Small intestine (tissue), 7 donors: ENCODE measurements around the gene SLCO4A1. TPM values are rescaled to one million over a fixed set of nuclear protein-coding genes. Genes with fewer than 3 reads are reported as not detected.

Experiments
- DNase-seq, 2 donors: peaks; one replicate each; pipeline versions ENCODE4 v3.0.0 to v3.0.0-alpha.2; 2013
- FAIRE-seq: peaks from 2 replicates; lab custom pipeline; 2012; peaks lifted over from hg19 to GRCh38; lab: Jason Lieb, UNC
- H3K27ac ChIP-seq, 3 donors: one replicate each; pipeline ENCODE4 v1.5.1; 2013; ENCODE audit warnings: low read length in 2 of 3, mild to moderate bottlenecking in 2 of 3, control low read depth in 1 of 3, inconsistent platforms in 1 of 3, low read depth in 1 of 3, moderate library complexity in 1 of 3
- H3K27me3 ChIP-seq, 3 donors: one replicate each; pipeline ENCODE4 v1.6.1; 2013; ENCODE audit warnings: low read length in 3 of 3, inconsistent platforms in 1 of 3; ENCODE audit not compliant: control insufficient read depth in 3 of 3, insufficient read depth in 3 of 3
- H3K36me3 ChIP-seq, 3 donors: one replicate each; pipeline ENCODE4 v1.6.1; 2013; ENCODE audit warnings: low read length in 3 of 3, inconsistent platforms in 1 of 3, low read depth in 1 of 3, mild to moderate bottlenecking in 1 of 3, moderate library complexity in 1 of 3; ENCODE audit not compliant: control insufficient read depth in 3 of 3, insufficient read depth in 2 of 3
- H3K4me1 ChIP-seq, 3 donors: one replicate each; pipeline ENCODE4 v1.6.1; 2013; ENCODE audit warnings: low read length in 2 of 3, inconsistent platforms in 1 of 3, low read depth in 1 of 3, mild to moderate bottlenecking in 1 of 3, moderate library complexity in 1 of 3; ENCODE audit not compliant: control insufficient read depth in 3 of 3, insufficient read depth in 2 of 3
- H3K4me3 ChIP-seq, 3 donors: one replicate each; pipeline ENCODE4 v1.5.1; 2013; ENCODE audit warnings: low read length in 3 of 3, control low read depth in 1 of 3, inconsistent platforms in 1 of 3, low read depth in 1 of 3, mild to moderate bottlenecking in 1 of 3, moderate library complexity in 1 of 3
- H3K9me3 ChIP-seq, 2 donors: one replicate each; pipeline ENCODE4 v1.6.1; 2013; ENCODE audit warnings: low read depth in 1 of 2, low read length in 1 of 2; ENCODE audit not compliant: control insufficient read depth in 2 of 2, insufficient read depth in 1 of 2
- WGBS, 3 donors: extraction: QIAGEN DNeasy Blood & Tissue Kit; methylation state at CpG; one replicate each; pipeline ENCODE4 v1.1.7; 2013; 5-methylcytosine and 5-hydroxymethylcytosine counted together
- polyA plus RNA-seq, 4 donors: library from polyadenylated mRNA; stranded (reverse) in 3 of 4; unstranded in 1 of 4; fragments of 200-250 nt in 3 of 4; fragments of 120-200 nt in 1 of 4; gene quantifications; one replicate each; pipeline versions ENCODE4 v1.2.1 to v1.2.3, GENCODE V29; 2013
- donor health status: healthy with polysubstance abuse.
- donor health status: control.
- donor health status: control.
- donor health status: Bipolar disorder and iron deficiency.
- donor health status: healthy.

The SLCO4A1 gene
- polyA plus RNA-seq, 4 donors, result 0.58 to 22.4 (median 3.5) TPM

DNA sequence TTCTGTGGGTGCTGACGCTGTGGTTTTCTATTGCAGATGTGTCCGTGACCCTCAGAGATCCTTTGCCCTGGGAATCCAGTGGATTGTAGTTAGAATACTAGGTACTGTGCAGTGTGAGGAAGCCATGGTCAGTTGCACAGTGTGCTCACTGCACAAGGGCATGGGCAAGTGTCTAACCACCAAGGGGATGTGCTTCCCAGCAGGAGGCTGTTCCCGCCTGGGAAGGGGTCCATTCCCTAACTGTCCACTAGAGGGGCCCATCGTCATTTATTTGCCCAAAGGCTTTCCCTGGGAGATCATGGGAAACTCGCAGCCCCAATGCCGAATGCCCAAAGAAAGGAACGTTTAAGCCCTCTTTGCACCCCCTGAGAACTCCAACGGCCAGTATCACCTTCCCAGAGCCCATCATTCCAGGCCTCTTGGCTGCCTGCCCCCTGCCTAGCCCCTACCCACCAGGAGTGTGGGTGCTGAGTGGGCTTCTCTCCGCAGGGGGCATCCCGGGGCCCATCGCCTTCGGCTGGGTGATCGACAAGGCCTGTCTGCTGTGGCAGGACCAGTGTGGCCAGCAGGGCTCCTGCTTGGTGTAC lies 26.2 kb downstream of the SLCO4A1 start:
- FAIRE-seq, result no peak
- H3K4me3 ChIP-seq, result no peak overlapping the region
- H3K27ac ChIP-seq, result no peak overlapping the region
- peak; percentile 74 to 79 for DNase-seq
- peaks cover 0 to 14% (median 5%) of the 10 kb centered on the region in 3 donors for H3K4me1 ChIP-seq
- H3K27me3 ChIP-seq, result no peaks in the 10 kb centered on the region
- no peaks in the 10 kb centered on the region for H3K9me3 ChIP-seq
- H3K36me3 ChIP-seq, result no peaks in the 10 kb centered on the region
- 56 to 61% (median 58%) methylated on average over 13 of the region's 13 CpGs for WGBS, 3 donors

DNA sequence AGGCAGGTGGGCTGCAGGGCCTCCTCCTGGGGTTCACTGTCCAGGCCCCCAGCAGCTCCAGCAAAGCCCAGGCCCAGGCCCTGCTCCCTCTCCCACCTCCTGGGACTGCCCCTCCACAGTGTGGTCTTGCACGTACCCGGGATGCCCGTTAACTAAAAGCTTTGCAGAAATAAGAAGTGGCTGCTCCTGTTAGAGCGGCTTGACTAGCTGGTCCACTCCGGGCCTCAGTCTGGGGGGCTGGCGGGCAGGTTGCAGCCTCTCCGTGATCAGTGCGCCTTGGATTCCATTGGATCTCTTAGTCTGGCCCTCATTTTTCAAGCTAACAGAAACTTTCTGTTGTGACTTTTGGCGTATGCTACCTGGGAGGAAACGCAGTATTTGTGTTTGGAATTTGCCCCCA lies 26.9 kb downstream of the SLCO4A1 start:
- peak overlapping the region in 1 of 3 donors; percentile 19 for H3K27ac ChIP-seq
- no peaks in the 10 kb centered on the region for H3K36me3 ChIP-seq
- no peaks in the 10 kb centered on the region for H3K27me3 ChIP-seq
- DNase-seq, result no peak
- peaks cover 0 to 14% (median 5%) of the 10 kb centered on the region in 3 donors for H3K4me1 ChIP-seq
- H3K4me3 ChIP-seq, result no peak overlapping the region
- H3K9me3 ChIP-seq, result no peaks in the 10 kb centered on the region
- 35 to 69% (median 55%) methylated on average over 10 of the region's 10 CpGs for WGBS, 3 donors
- no peak for FAIRE-seq

DNA sequence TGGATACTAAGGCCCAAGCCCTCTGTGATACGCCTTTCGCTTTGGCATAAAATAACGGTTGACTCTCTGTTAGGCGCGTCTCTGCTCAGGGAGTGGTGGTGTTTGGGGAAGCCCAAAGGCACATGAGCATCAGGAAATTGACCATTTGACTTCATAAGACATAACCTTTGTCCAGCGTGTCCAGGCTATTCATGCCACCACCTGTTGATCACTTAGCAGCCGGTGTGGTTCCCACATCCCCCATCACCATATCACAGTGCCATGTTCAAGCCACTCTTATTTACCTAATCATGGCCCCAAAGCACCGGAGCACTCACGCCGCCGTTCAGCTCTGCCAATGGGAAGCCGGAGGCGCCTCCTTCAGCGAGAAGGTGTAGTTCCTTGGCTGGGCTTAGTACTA lies 27.9 kb downstream of the SLCO4A1 start:
- H3K36me3 ChIP-seq, result no peaks in the 10 kb centered on the region
- 89 to 93% (median 91%) methylated on average over 14 of the region's 14 CpGs for WGBS, 3 donors

GRCh38 chr20:62670998-62671397 lies 28.7 kb downstream of the SLCO4A1 start:
- H3K36me3 ChIP-seq, result no peaks in the 10 kb centered on the region
- WGBS, 3 donors, result 89 to 95% (median 92%) methylated on average over 17 of the region's 17 CpGs
- peaks cover 0 to 14% (median 5%) of the 10 kb centered on the region in 3 donors for H3K4me1 ChIP-seq
- no peak overlapping the region for H3K4me3 ChIP-seq
- DNase-seq, result no peak
- H3K27ac ChIP-seq, result no peak overlapping the region
- no peak for FAIRE-seq
- H3K27me3 ChIP-seq, result peaks cover 0 to 2% (median 0%) of the 10 kb centered on the region in 3 donors
- no peaks in the 10 kb centered on the region for H3K9me3 ChIP-seq

More for the DNA sequence above, 27.9 kb downstream of the SLCO4A1 start:
- no peak for FAIRE-seq
- H3K9me3 ChIP-seq, result no peaks in the 10 kb centered on the region
- no peak overlapping the region for H3K4me3 ChIP-seq
- no peak overlapping the region for H3K27ac ChIP-seq
- H3K4me1 ChIP-seq, result peaks cover 0 to 14% (median 5%) of the 10 kb centered on the region in 3 donors
- no peak for DNase-seq
- no peaks in the 10 kb centered on the region for H3K27me3 ChIP-seq

- no peak overlapping the region for H3K27ac ChIP-seq
- no peak overlapping the region for H3K4me3 ChIP-seq
- 79 to 88% (median 84%) methylated on average over 15 of the region's 15 CpGs for WGBS, 3 donors
- peaks cover 0 to 2% (median 0%) of the 10 kb centered on the region in 3 donors for H3K27me3 ChIP-seq
- H3K36me3 ChIP-seq, result no peaks in the 10 kb centered on the region
- no peak for DNase-seq
- H3K9me3 ChIP-seq, result no peaks in the 10 kb centered on the region
- H3K4me1 ChIP-seq, result peaks cover 0 to 14% (median 0%) of the 10 kb centered on the region in 3 donors
- no peak for FAIRE-seq
Observed at GRCh38 chr20:62671765-62672164, 29.5 kb downstream of the SLCO4A1 start.

- H3K27ac ChIP-seq, result no peak overlapping the region
- H3K36me3 ChIP-seq, result no peaks in the 10 kb centered on the region
- H3K27me3 ChIP-seq, result peaks cover 0 to 2% (median 0%) of the 10 kb centered on the region in 3 donors
- H3K4me3 ChIP-seq, result no peak overlapping the region
- WGBS, 3 donors, result 87 to 90% (median 88%) methylated on average over 11 of the region's 11 CpGs
- no peak for FAIRE-seq
- H3K4me1 ChIP-seq, result no peaks in the 10 kb centered on the region
- DNase-seq, result no peak
- H3K9me3 ChIP-seq, result no peaks in the 10 kb centered on the region
Observed at GRCh38 chr20:62674370-62674769, 32.1 kb downstream of the SLCO4A1 start.

DNA sequence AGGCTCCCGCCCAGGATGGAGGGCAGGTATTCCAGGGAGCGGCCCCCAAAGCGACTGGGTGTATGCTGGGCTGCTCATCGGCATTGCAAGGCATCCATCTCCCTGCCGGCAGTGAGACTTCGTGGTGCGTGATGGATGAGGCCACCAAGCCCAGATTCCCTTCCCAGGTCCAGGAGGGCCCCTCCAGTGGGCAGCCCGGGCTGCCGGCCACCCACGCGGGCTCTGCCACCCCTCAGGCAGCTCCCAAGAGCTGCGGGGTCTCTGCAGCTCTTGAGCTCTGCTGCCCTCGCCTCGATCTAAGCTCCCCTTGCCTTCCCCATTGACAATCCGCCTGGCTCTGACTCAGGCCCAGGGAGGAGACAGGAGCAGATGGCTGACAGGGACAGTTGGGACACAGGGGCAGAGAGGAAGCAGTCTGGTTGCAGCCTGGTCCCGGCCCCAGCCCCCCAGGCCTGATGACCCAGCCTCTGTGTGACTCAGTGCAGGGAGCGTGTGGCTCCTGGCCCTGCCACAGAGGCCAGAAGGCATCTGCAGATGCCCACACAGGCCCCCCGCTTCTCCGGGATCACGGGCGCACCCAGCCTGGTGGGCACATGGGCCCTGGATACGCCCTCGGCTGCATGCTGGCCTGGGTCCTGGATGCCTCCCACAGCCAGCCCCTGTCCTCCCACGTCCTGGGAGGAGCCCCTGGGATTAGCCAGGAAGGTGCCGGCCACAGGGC lies 33.0 kb downstream of the SLCO4A1 start:
- DNase-seq (no peak), FAIRE-seq (no peak)
- Histone ChIP-seq H3K9me3 (peaks cover 0 to 8% of the 10 kb centered on the region in 2 donors), H3K4me3 (no peak overlapping the region), H3K4me1 (no peaks in the 10 kb centered on the region), H3K27me3 (peaks cover 0 to 2% (median 2%) of the 10 kb centered on the region in 3 donors), H3K36me3 (no peaks in the 10 kb centered on the region), H3K27ac (no peak overlapping the region)
- 80 to 90% (median 87%) methylated on average over 19 to 25 of the region's 25 CpGs for WGBS, 3 donors

- no peak for DNase-seq
- 84 to 97% (median 92%) methylated on average over 12 to 14 of the region's 14 CpGs for WGBS, 3 donors
- no peak overlapping the region for H3K4me3 ChIP-seq
- H3K4me1 ChIP-seq, result no peaks in the 10 kb centered on the region
- H3K27me3 ChIP-seq, result peaks cover 0 to 2% (median 2%) of the 10 kb centered on the region in 3 donors
- peaks cover 0 to 14% of the 10 kb centered on the region in 2 donors for H3K9me3 ChIP-seq
- H3K27ac ChIP-seq, result no peak overlapping the region
- H3K36me3 ChIP-seq, result no peaks in the 10 kb centered on the region
- FAIRE-seq, result no peak
Observed at GRCh38 chr20:62675877-62676260, 33.6 kb downstream of the SLCO4A1 start.
